GM12892 (cell line): ENCODE results near the gene RPGRIP1L.

Experiments used
- POLR2A ChIP-seq: IDR thresholded peaks from 2 replicates; pipeline ENCODE4 v1.6.1; 2011; ENCODE audit warnings: low read depth, low read length, control low read depth
- POLR2AphosphoS5 ChIP-seq: IDR thresholded peaks from 2 replicates; pipeline ENCODE4 v1.6.1; 2011; ENCODE audit warnings: low read depth, low read length, control low read depth

GRCh38 chr16:53625221-53625620, 78.4 kb downstream of the RPGRIP1L start:
- TF ChIP-seq POLR2A (no peak), POLR2AphosphoS5 (no peak)
